HG02610 (cell line): Measurements from ENCODE around the gene TSSK6.

Experiments
- ATAC-seq: cut with Tn5 transposase; IDR thresholded peaks from one replicate; pipeline ENCODE4 v1.9.1; 2021; ENCODE audit warnings: mild to moderate bottlenecking, moderate library complexity; ENCODE audit not compliant: unreplicated experiment

Gene TSSK6

GRCh38 chr19:19507354-19507753, 8.0 kb downstream of the TSSK6 start:
- no peak for ATAC-seq

DNA sequence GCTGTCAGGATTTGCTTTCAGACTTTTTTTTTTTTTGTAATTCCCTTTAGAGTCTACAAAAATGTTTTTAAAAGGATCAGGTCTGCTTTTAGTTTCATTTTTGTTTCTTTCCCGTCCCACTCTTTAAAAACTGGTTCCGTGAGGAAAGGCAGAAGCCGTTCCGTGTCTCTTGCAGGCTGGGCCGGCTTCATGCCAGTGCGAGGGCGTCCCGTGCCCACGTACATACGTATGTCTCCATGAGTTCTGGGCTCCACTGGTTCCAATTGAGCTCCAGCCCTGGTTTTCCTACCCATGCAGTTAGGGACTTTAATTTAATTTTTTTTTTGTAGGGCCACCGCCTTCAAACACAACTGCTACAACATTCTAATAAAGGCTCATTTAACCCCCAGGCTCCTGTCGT, 8.8 kb downstream of the TSSK6 start:
- ATAC-seq: no peak

- ATAC-seq: no peak
Observed at GRCh38 chr19:19505669-19506326, 9.6 kb downstream of the TSSK6 start.

DNA sequence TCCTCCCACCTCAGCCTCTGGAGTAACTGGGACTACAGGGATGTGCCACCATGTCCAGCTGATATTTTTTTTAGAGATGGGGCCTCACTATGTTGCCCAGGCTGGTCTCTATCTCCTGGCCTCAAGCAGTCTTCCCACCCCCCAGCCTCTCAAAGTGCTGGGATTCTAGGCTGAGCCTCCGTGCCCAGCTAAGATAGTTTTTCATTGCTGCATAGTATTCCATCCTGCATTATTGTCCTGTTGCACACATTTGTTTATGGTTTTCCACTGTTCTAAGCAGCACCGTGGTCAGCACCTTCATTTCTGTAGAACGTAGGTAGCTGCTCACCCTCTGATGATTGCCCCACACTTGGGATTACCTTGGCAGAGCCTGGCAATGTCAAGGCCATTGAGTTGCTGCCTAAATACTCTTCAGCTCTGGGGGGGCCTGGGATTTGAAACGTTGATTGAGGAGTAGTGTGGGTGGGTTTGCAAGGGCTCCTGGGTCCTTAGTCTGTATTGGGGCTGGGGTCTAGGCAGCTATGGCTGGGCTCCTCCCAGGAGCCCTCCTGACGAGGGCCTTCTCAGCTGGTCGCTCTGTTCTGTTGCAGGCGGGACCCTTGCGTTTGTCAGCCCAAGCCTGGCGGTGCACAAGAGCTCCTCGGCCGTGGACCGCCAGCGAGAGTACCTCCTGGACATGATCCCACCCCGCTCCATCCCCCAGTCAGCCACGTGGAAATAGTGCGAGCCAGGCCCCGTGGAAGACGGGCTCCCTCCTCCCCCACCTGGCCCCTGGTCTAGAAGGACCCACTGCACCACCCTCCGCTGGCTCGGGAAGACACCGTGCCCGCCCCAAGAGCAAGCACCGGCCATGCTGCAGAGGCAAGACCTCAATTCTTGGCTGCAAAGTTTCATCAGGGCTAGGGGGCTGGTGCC, 10.3 kb downstream of the TSSK6 start:
- no peak for ATAC-seq

DNA sequence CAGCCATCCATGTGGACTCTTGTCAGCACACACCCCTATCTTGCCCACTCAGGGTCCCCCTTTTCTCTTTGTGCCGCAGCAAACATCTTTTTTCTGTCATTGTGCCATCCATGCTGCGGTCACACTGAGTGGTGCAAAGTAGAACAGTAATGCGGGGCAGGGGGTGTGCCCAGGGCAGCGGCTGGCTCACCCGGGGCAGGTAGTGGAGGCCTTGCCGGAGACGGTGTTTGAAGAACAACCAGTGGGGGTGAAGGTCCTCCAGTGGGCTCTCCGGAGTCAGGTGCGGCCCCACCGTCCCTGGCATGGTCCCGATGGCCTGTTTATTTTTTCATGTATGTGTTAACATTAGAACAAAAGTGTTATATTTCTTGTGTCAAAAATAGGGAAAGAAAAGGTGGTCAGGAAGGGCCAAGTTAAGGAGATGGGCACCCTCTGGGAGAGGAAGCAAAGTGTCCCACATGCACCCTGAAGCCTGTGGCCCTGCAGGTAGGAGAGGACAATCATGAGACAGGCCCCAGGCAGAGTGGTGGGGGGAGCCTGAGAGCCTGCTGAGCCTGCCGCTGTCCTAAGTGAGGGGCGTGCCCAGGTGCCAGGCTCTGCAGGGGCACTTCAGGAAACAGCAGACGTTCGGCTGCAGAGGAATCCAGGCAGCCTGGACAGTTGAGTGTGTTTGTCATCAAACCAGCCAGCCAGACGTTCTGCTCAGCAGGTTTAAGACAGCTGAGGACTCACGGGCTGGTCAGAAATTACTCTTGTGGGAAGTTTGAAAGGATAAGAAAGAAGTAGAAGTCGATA, 12.3 kb downstream of the TSSK6 start:
- no peak for ATAC-seq

- ATAC-seq: no peak
Observed at GRCh38 chr19:19502281-19502680, 13.1 kb downstream of the TSSK6 start.

- ATAC-seq: no peak
Observed at GRCh38 chr19:19501798-19502197, 13.6 kb downstream of the TSSK6 start.

- ATAC-seq: no peak
Observed at GRCh38 chr19:19500975-19501644, 14.2 kb downstream of the TSSK6 start.

DNA sequence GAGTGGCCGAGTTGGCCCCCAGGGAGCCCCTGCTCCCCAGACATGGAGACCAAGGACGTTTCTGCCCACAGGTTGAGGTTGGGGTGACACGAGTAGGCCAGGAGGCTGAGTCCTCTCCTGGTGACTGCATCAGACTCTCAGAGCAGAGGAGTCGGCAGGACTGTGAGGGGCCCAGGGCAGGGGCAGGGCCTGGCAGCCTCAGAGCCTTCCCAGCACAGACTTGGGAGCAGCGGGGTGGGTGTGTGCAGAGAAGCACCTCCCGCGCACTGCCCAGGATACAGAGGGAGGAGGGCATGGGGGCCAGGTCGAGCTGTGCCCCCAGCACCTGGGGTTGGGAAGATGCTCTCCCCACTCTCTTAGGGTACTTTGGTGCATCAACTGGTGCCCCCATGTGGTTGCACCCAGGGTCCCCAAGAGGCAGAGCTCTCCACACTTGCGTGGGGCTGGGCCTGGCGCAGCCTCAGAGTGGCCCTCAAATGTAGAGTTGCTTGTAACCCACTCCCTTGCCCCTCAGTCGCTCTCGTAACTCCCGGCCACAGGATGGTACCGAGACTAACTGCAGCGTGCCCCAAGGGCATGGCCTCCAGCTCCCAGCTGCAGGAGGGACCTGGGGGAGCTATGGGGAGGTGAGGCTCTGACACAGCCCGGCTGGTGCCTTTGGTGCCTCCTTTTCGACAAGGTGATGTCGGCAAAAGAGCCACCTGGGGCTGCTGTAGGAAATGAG, 15.9 kb downstream of the TSSK6 start:
- ATAC-seq: no peak

GRCh38 chr19:19498255-19498991, 16.9 kb downstream of the TSSK6 start:
- ATAC-seq: no peak

GRCh38 chr19:19495614-19496603, 19.4 kb downstream of the TSSK6 start:
- ATAC-seq: no peak

DNA sequence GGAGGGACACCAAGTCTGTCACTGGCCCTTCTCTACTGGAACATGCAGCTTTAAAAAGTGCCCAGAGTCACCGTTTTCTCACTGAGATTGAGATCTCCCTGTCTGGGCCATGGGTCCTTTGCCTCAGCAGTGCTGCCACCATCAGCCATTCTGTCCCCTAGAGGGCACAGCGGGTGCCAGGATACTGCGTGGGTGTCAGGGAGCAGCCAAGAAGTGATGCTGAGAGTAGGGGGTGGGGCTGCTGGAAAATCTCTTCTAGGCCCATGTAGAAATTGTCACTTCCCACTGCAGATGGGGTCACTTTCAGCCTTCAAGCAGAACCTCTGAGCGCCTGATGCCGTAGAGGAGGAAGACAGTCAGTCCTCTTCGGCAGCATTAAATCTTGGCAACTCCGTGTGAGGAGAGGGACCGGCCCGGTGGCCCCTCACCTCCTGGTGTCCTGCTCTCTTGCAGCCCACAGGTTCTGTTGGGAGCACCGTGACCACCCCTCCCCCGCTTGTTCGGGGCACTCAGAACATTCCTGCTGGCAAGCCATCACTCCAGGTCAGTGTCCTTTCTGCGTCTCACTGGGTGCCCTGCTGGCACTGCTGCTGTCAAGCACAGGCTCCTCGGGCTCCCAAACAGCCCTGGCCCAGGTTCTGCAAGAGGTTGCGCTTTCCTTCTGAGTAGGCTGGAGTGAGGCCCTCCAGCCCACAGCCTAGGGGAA, 21.4 kb downstream of the TSSK6 start:
- ATAC-seq: no peak

DNA sequence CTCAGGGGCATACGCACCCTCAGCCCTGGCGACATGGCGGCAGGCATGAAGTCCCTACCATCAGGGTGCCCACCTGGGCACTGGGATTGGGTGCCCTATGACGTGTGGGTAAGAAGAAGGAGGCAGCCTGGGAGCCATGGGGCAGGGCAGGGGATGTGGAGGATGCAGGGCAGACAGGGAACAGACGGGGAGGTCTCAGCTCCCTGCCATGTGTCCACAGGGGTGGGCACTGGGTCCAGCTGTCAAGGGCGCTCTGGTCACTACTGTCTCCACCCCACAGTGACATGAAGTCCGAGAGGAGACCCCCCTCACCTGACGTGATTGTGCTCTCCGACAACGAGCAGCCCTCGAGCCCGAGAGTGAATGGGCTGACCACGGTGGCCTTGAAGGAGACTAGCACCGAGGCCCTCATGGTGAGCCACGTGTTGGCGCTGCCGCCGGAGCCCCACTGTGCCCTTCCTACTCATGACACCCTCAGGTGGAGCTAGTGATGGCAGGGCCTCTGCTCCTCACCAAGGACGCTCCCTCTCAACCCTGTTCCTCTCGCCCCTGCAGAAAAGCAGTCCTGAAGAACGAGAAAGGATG, 23.2 kb downstream of the TSSK6 start:
- no peak for ATAC-seq

DNA sequence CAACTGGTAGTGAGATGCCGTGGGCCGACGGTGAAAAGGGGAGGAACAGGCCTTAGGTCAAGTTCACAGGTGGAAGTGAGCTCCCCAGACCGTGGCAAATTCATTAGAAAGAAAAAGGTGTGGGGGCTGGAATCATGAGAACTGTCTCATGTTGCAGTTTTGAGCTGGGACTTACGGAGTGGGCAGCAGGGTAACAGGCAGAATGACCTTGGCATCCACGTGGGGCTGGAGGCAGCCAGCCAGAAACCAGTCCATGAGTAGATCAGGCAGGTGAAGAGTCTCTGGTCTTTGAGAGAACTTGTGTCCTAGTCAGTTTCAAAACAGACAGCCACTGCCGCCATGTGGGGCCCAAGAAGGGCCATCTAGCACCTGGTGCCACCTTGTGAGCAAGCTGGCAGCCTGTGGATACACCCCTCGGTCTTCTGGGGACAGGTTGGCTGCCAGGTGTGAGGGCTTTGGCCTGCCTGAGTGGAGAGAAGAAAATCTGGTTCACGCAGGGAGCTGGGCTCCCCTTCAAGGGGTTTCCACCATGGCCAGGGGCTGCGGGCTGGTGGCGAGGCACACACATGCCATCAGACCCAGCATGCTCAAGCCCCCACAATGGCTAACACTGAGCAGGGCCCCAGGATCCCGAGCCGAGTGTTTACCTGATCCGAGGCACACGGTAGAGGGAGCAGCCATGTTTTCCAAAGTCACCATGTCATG, 23.9 kb downstream of the TSSK6 start:
- ATAC-seq: no peak

GRCh38 chr19:19490214-19490968, 25.0 kb downstream of the TSSK6 start:
- no peak for ATAC-seq

- no peak for ATAC-seq
Observed at GRCh38 chr19:19489804-19490204, 25.5 kb downstream of the TSSK6 start.
